Breast epithelium (tissue), 4 donors: Measurements from ENCODE around the gene NAPG. TPM values are rescaled to one million over a fixed set of nuclear protein-coding genes. Genes with fewer than 3 reads are reported as not detected.
"Not testable (repeated sequence)": the region's sequence is repeated elsewhere in the genome, so short reads cannot be mapped to it uniquely, and the experiment has no call there.

ENCODE experiments used
- DNase-seq, 2 donors: peaks; one replicate each; pipeline ENCODE4 v3.0.0-alpha.2; 2019; ENCODE audit warnings: low spot score in 2 of 2
- H3K27ac ChIP-seq, 2 donors: fragments of 200-600 bp; sonication (generic) in 1 of 2; one replicate each; pipeline ENCODE4 v1.5.1; 2016 to 2019; ENCODE audit warnings: mild to moderate bottlenecking in 1 of 2
- H3K27me3 ChIP-seq, 2 donors: fragments of 200-600 bp; sonication (generic) in 1 of 2; one replicate each; pipeline versions ENCODE4 v1.5.1 to v1.6.0; 2017 to 2019; ENCODE audit warnings: control low read depth in 1 of 2, mild to moderate bottlenecking in 1 of 2
- H3K36me3 ChIP-seq: fragments of 200-600 bp; one replicate; pipeline ENCODE4 v1.5.1; 2019
- H3K4me1 ChIP-seq, 2 donors: fragments of 200-600 bp; sonication (generic); one replicate each; pipeline ENCODE4 v1.5.1; 2016 to 2019; ENCODE audit warnings: control low read depth in 1 of 2
- H3K4me3 ChIP-seq, 3 donors: fragments of 200-600 bp; sonication (generic); 1 replicate in 2 of 3; 2 replicates in 1 of 3; pipeline ENCODE4 v1.5.1; 2016 to 2019; ENCODE audit warnings: mild to moderate bottlenecking in 3 of 3, moderate library complexity in 2 of 3
- H3K9me3 ChIP-seq, 2 donors: fragments of 200-600 bp; sonication (generic) in 1 of 2; one replicate each; pipeline ENCODE4 v1.5.1; 2016 to 2019; ENCODE audit warnings: control low read depth in 1 of 2
- CTCF ChIP-seq, 3 donors: fragments of 450-650 bp; IDR thresholded peaks; one replicate each; pipeline ENCODE4 v1.5.1; 2016 to 2017; ENCODE audit warnings: antibody characterized with exemption in 3 of 3, mild to moderate bottlenecking in 3 of 3, moderate library complexity in 3 of 3
- POLR2A ChIP-seq: fragments of 450-650 bp; IDR thresholded peaks from one replicate; pipeline ENCODE4 v1.6.1; 2016; ENCODE audit warnings: antibody characterized with exemption, mild to moderate bottlenecking, moderate library complexity
- POLR2AphosphoS5 ChIP-seq, 3 donors: sonication (generic); formaldehyde crosslinking; IDR thresholded peaks; one replicate each; pipeline ENCODE4 v1.6.1; 2017; ENCODE audit warnings: antibody characterized with exemption in 3 of 3
- intact Hi-C: fragments of 100-400 bp; cut with DNase I; formaldehyde crosslinking; loops from one replicate; pipeline ENCODE4 v1.15.1; 2023; ENCODE audit warnings: low total_unique reads
- total RNA-seq, 3 donors: library from RNA; depleted of rRNA; stranded (reverse); fragments of >200 nt; gene quantifications; one replicate each; pipeline ENCODE4 v1.1.0, GENCODE V29; 2016

The NAPG gene
- total RNA-seq, 3 donors from 2014 or later, result 23.2 to 46.7 (median 24.6) TPM

- H3K4me3 ChIP-seq, result no peak overlapping the region
- no peaks in the 10 kb centered on the region for H3K27me3 ChIP-seq
- H3K9me3 ChIP-seq, result no peaks in the 10 kb centered on the region
- no peaks in the 10 kb centered on the region for H3K4me1 ChIP-seq
- no peak for DNase-seq
- intact Hi-C loops, result no loop called here
- no peak overlapping the region for H3K27ac ChIP-seq
- TF ChIP-seq POLR2A (no peak), POLR2AphosphoS5 (IDR thresholded peaks at IDR 0.05) (no peak), CTCF (IDR thresholded peaks at IDR 0.05) (no peak)
- H3K36me3 ChIP-seq, result peaks cover 22% of the 10 kb centered on the region
Observed at GRCh38 chr18:10544093-10544748, 18.4 kb downstream of the NAPG start.

GRCh38 chr18:10546557-10547300, 20.9 kb downstream of the NAPG start:
- DNase-seq, result no peak
- Histone ChIP-seq H3K9me3 (no peaks in the 10 kb centered on the region), H3K27me3 (no peaks in the 10 kb centered on the region), H3K4me3 (no peak overlapping the region), H3K4me1 (no peaks in the 10 kb centered on the region), H3K27ac (no peak overlapping the region), H3K36me3 (peaks cover 15% of the 10 kb centered on the region)
- TF ChIP-seq CTCF (IDR thresholded peaks at IDR 0.05) (no peak), POLR2A (no peak), POLR2AphosphoS5 (IDR thresholded peaks at IDR 0.05) (no peak)
- intact Hi-C loops, result no loop called here

GRCh38 chr18:10552226-10552625, 26.4 kb downstream of the NAPG start:
- H3K9me3 ChIP-seq, result no peaks in the 10 kb centered on the region
- no peak for TF ChIP-seq CTCF (IDR thresholded peaks at IDR 0.05)
- TF ChIP-seq POLR2A, result no peak
- no peak for TF ChIP-seq POLR2AphosphoS5 (IDR thresholded peaks at IDR 0.05)
- no peak overlapping the region for H3K27ac ChIP-seq
- no peaks in the 10 kb centered on the region for H3K4me1 ChIP-seq
- H3K4me3 ChIP-seq, result no peak overlapping the region
- intact Hi-C loops, result no loop called here
- DNase-seq, result no peak
- H3K27me3 ChIP-seq, result no peaks in the 10 kb centered on the region
- H3K36me3 ChIP-seq, result peaks cover 13% of the 10 kb centered on the region

- H3K9me3 ChIP-seq, DNase-seq, H3K27ac ChIP-seq, H3K4me1 ChIP-seq, H3K27me3 ChIP-seq, H3K4me3 ChIP-seq, intact Hi-C loops, H3K36me3 ChIP-seq: not testable (repeated sequence)
Observed at GRCh38 chr18:10556251-10556650, 30.4 kb downstream of the NAPG start.

GRCh38 chr18:10557085-10557677, 31.4 kb downstream of the NAPG start:
- Histone ChIP-seq H3K9me3 (no peaks in the 10 kb centered on the region), H3K27ac (no peak overlapping the region), H3K27me3 (no peaks in the 10 kb centered on the region), H3K4me3 (no peak overlapping the region), H3K4me1 (no peaks in the 10 kb centered on the region), H3K36me3 (no peaks in the 10 kb centered on the region)
- DNase-seq, result no peak
- intact Hi-C loops, result no loop called here
- no peak for TF ChIP-seq CTCF (IDR thresholded peaks at IDR 0.05)
- no peak for TF ChIP-seq POLR2AphosphoS5 (IDR thresholded peaks at IDR 0.05)
- TF ChIP-seq POLR2A, result no peak
